UCSD-AML1 (cell line): ENCODE data around the gene EMCN.
A peak's percentile ranks its signal among the peaks of the same experiment; 100 is the strongest.
"Not testable (repeated sequence)": the region's sequence is repeated elsewhere in the genome, so short reads cannot be mapped to it uniquely, and the experiment has no call there.

Experiments
- DNase-seq: peaks from one replicate; lab custom pipeline; 2025; ENCODE audit not compliant: unreplicated experiment; lab: John Stamatoyannopoulos, UW

Gene EMCN

GRCh38 chr4:100517864-100518341 lies at the start of gene EMCN:
Gene EMCN (minus strand): TSS chr4:100518022. CDS start chr4:100517914, 108 bp downstream.
- DNase-seq, result no peak

GRCh38 chr4:100566396-100566795 lies 48.6 kb upstream of the EMCN start:
- no peak for DNase-seq

GRCh38 chr4:100557306-100557705 lies 39.5 kb upstream of the EMCN start:
- DNase-seq, result no peak

GRCh38 chr4:100555611-100556337 lies 38.0 kb upstream of the EMCN start:
- DNase-seq, result no peak

- no peak for DNase-seq
Measured at GRCh38 chr4:100548200-100548560, 30.4 kb upstream of the EMCN start.

- no peak for DNase-seq
Measured at GRCh38 chr4:100547541-100548199, 29.8 kb upstream of the EMCN start.

- no peak for DNase-seq
Measured at GRCh38 chr4:100545427-100545826, 27.6 kb upstream of the EMCN start.

- DNase-seq, result no peak
Measured at GRCh38 chr4:100540131-100540530, 22.3 kb upstream of the EMCN start.

- DNase-seq, result peak; percentile 29
Measured at GRCh38 chr4:100539706-100540105, 21.9 kb upstream of the EMCN start.

- DNase-seq, result no peak
Measured at GRCh38 chr4:100533741-100534140, 15.9 kb upstream of the EMCN start.

- DNase-seq, result not testable (repeated sequence)
Measured at GRCh38 chr4:100530161-100530560, 12.3 kb upstream of the EMCN start.

GRCh38 chr4:100525686-100526085 lies 7.9 kb upstream of the EMCN start:
- no peak for DNase-seq

GRCh38 chr4:100519205-100519604 lies 1.4 kb upstream of the EMCN start:
- no peak for DNase-seq

- DNase-seq, result no peak
Measured at GRCh38 chr4:100516225-100516624, 1.6 kb downstream of the EMCN start.

GRCh38 chr4:100511896-100512295 lies 5.9 kb downstream of the EMCN start:
- no peak for DNase-seq

GRCh38 chr4:100510551-100510950 lies 7.3 kb downstream of the EMCN start:
- DNase-seq, result no peak

- no peak for DNase-seq
Measured at GRCh38 chr4:100509386-100509785, 8.4 kb downstream of the EMCN start.

GRCh38 chr4:100508691-100509090 lies 9.1 kb downstream of the EMCN start:
- DNase-seq, result no peak

GRCh38 chr4:100504086-100504874 lies 13.5 kb downstream of the EMCN start:
- DNase-seq, result no peak

- no peak for DNase-seq
Measured at GRCh38 chr4:100497791-100498190, 20.0 kb downstream of the EMCN start.

- DNase-seq, result no peak
Measured at GRCh38 chr4:100495074-100495473, 22.7 kb downstream of the EMCN start.

GRCh38 chr4:100494166-100494565 lies 23.7 kb downstream of the EMCN start:
- no peak for DNase-seq
